UCSD-AML1 (cell line): ENCODE results near the gene SLC44A3.
"Not testable (repeated sequence)": the region's sequence is repeated elsewhere in the genome, so short reads cannot be mapped to it uniquely, and the experiment has no call there.

Experiments used
- DNase-seq: peaks from one replicate; lab custom pipeline; 2025; ENCODE audit not compliant: unreplicated experiment; lab: John Stamatoyannopoulos, UW

SLC44A3 gene

GRCh38 chr1:94832931-94833585 lies 12.9 kb downstream of the SLC44A3 start:
- no peak for DNase-seq

- DNase-seq = no peak
Measured at GRCh38 chr1:94836891-94837290, 16.7 kb downstream of the SLC44A3 start.

DNA sequence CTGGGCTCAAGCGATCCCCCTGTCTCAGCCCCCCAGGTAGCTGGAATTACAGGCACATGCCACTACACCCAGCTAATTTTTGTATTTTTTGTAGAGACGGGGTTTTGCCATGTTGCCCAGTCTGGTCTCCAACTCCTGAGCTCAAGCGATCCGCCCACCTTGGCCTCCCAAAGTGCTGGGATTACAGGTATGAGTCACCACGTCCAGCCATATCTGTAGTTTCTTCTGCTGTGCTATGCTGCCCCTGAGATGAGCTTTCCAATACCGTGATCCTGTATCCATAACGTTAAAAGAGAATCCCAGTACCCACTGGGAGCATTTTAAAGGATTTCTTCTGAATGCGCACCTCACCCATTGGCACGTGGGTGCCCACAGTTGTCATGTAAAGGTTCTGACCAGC lies 20.2 kb downstream of the SLC44A3 start:
- DNase-seq = not testable (repeated sequence)

GRCh38 chr1:94840808-94841207 lies 20.7 kb downstream of the SLC44A3 start:
- DNase-seq = no peak

DNA sequence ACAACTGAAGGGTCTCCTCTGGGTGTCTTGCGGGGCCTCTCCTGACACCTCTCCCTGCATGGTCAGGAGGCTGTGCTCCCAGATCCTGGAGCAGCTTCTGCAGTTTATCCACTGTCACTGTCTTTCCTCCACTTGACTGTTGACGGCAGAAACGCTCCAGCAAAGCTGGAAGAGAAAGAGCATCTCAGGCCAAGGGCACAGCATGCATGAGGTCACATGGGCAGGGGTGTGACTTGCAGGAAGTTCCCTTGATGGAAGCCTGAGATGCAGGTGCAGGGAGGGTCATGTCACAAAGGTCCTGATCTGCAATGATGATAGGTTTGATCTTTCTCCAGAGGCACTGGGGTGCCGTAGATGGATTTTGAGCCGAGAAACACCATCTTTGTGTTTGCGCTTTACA lies 23.3 kb downstream of the SLC44A3 start:
- no peak for DNase-seq

DNA sequence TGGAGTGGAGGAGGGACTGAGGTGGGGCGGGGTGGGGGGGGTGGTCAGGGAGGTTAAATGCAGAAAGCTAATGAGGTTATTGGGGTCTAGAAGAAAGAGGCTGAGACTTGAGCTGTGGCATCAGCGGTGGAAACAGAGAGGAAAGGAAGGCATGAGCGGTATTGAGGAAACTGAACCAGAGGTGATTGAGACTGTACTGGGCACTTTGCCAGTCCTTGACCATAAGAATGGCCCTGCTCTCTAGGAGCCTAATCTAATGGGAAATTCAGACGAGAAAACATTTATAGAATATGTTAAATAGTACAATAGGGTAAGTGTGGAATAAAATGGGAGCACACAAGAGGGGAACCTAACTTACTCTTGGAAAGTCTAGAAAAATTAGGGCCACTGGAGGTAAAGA lies 23.7 kb downstream of the SLC44A3 start:
- DNase-seq = no peak

GRCh38 chr1:94846308-94846707 lies 26.2 kb downstream of the SLC44A3 start:
- no peak for DNase-seq

DNA sequence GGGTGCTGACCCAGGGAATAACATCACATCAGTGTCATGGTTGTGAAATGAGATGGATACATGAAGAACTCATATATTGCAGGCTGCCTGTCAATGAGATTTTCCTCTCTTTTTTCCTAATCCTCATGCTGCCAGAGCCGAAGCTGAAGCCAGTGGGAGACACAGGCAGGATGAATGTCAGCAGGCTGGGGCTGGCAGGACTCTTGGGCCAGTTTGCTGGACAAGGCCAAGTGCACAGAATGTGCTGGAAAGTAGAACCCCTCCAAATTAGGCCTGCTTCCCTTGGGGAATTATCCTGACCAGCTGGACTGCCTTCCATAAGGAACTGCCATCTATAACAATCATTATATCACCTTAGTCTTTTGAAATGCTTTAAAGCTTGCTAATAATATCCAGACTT lies 31.4 kb downstream of the SLC44A3 start:
- no peak for DNase-seq

DNA sequence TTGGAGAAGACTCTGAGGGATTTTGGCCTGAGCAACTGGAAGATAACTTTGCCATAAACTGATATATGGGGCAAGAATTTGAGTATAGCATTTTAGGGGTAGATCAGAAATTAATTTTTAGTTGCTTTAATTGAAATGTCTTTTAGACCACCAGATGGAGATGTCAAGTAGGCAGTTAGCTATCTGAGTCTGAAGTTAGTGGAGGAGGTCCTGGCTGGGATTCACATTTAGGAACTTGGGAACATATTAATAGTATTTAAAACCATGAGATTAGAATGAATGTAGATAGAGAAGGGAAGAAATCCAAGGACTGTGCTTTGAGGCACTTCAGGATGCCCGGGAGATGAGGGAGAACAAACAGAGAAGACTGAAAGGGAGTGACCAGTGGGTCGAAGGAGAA lies 32.6 kb downstream of the SLC44A3 start:
- DNase-seq = no peak

DNA sequence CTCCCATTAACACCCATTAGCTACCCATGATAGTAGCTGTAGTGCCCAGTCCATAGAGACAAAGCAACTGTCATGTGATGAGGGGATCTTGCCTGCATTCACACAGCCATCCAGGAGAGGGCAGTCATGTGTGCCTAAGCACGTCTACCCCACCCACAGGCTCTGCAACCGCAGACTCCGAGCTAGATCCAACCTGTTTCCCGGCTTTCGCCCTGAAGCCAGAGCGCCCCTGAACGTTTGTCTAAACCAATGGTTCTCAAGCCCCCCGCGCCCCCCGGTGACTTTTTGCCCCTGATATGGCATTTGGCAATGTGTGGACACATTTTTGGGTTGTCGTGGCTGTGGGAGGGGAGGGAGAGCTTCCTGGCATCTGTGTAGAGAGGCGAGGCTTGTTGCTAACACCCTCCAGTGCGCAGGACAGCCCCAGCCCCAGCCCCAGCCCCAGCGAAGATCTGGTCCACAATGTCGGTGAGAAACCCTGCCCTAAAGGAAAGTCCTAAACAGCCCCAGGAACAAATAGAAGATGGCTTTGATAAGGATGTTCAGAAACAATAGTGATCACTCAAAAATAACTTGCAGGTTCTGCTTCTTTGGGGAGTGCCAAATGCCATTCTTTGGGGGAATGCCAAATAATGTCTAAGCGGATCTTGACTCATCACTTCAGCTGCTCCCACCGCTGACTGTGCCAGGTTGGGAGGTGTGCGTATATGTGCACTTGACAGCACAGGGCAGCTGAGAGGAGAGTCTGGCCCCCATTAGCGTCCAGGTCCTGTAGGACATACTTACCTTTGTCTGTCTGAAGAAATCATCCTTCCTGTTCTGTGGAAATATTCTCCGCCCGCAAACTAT lies 34.5 kb downstream of the SLC44A3 start:
- DNase-seq = peak; percentile 71

DNA sequence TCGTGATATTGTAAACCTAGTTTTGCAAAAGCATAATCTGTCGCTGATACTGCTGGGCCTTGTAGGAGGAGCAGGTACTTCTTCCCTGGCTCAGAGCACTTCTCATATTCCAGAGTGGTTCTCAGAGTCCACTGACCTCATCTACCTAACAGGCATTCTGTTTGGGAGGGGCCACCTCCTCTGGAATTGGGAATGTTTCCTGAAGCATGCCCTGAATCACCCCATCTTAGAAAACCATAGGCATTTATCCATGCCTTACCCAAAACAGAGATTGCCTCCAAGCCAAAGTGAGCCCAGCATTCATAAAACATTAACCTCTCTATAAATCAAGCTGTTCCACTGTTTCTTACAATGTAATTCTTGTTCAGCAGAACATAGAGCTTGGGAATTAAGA lies 35.1 kb downstream of the SLC44A3 start:
- DNase-seq = no peak

- no peak for DNase-seq
Measured at GRCh38 chr1:94856004-94856403, 35.8 kb downstream of the SLC44A3 start.

DNA sequence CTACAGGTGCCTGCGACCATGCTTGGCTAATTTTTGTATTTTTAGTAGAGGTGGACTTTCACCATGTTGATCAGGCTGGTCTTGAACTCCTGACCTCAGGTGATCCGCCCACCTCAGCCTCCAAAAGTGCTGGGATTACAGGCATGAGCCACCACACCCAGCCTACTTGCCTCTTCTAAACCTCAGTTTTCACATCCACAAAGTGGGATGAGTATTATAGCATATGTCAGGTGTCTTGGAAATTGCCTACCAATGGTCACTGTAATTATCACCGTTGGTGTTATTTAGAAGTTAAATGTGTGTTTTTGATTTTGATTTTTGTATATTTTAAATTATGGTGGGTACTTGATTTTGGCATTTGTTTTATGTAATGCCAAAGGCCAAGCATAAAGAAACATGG lies 36.7 kb downstream of the SLC44A3 start:
- no peak for DNase-seq

GRCh38 chr1:94858276-94858675 lies 38.1 kb downstream of the SLC44A3 start:
- DNase-seq = no peak

GRCh38 chr1:94859174-94859573 lies 39.0 kb downstream of the SLC44A3 start:
- no peak for DNase-seq

DNA sequence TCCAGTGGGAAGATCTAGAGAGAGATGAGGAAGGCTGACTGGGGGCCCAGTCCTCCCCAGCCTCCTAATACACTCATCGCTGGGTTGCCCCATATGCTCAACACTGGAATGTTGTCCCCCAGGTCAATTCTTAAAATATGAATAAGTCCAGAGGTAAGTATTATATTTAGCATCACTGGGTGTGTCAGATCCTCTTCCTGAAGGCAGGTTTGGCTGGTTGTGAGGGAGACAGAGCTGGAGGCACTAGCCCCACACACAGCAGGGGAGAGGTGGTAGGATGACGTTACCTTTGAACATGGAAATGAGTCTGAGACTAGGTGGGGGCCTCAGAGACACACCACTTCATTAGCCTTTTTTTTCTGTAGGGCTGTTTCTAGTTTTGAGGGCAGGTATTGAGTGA lies 42.6 kb downstream of the SLC44A3 start:
- DNase-seq = no peak

DNA sequence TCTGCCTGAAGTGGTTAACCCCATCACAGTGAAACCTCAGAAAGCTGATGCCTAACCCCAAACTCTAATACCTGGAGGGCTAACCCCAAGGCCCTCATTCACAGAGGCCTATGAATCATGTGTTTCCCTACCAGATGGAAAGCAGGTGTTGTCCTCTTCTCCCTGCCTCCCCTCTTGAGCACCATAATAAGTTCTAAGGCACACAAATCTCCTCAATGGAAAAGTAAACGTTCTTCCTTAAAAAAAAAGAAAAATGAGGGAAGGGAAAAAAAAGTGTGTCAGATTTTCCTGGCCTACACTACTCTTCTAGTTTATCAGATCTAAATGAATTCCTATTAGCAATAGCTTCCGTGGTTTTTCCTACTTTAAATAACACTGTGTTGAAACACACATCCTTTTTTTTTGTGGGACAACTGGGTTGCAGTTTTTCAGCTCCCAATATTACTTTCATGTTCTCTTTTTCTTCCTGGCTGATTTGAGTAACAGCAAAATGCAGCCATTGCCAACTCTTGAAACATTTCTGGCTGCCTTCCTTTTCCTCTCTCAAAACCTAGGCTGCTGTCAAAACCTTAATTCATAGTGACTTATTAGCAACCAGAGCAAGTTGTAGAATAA lies 43.2 kb downstream of the SLC44A3 start:
- DNase-seq = no peak

GRCh38 chr1:94863919-94864318 lies 43.8 kb downstream of the SLC44A3 start:
- DNase-seq = no peak

- DNase-seq = no peak
Measured at GRCh38 chr1:94864821-94865220, 44.7 kb downstream of the SLC44A3 start.

- DNase-seq = no peak
Measured at GRCh38 chr1:94865360-94865759, 45.2 kb downstream of the SLC44A3 start.

DNA sequence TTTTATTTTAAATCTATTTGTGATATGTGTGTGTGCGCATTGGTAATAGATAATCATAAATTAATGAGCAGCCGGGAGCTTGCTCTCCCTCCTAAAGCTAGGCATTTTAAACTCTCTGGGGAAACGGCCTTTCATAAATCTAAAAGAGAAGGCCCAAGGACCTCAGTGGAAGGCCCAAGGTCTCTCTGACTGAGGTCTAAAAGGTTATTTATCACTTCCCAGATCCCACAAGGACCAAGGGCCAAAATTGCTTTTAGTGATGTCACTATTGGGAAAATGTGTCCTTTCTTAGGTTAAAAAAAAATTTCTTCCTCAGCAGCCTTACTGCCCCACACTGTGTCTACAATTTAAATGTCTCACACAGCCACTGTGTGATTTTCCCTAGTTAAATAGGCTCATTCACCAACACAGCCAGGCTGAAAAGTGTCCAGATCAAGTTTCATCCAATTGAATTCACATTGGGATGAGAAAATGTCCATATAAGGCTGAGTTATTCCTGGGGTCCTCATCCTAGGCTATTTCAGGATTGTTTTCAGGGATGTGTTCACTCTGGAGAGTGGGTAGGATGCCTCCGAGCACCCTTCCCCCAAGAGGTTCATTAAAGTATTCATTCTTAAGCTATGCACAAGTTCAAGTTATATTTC lies 46.1 kb downstream of the SLC44A3 start:
- no peak for DNase-seq

DNA sequence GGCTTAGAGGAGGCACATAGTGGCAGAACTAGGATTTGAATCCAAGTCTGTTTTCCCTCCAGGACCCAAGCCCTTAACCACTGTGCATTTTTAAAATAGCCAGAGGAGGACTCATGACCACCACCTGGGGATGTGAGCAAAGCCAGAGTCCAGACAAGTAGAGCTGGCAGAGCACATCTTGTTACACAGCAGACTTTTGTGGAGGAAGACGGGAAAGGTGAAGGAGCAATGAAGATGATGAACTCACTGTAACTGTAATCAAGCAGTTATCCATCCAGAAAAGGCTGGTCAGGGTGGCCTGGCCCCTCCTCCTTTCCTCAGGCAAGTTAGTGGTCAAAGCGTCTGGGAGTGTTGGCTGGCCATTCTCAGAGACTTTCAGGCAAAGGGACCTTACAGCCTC lies 50.9 kb downstream of the SLC44A3 start:
- no peak for DNase-seq
